IPS-18c (cell line): ENCODE measurements around the gene ADAP1.
"Not testable (repeated sequence)": the region's sequence is repeated elsewhere in the genome, so short reads cannot be mapped to it uniquely, and the experiment has no call there.

ENCODE experiments used
- H3K4me3 ChIP-seq: 2 replicates; pipeline ENCODE4 v1.7.0; 2013; ENCODE audit warnings: low read depth, mild to moderate bottlenecking, low read length, moderate library complexity; ENCODE audit not compliant: insufficient read depth
- H3K9me3 ChIP-seq: one replicate; pipeline ENCODE4 v1.6.1; 2013; ENCODE audit warnings: mild to moderate bottlenecking, low read length, moderate library complexity; ENCODE audit not compliant: control insufficient read depth, insufficient read depth

Gene ADAP1

GRCh38 chr7:952548-953441 is 1.7 kb downstream of the ADAP1 start:
- Histone ChIP-seq H3K9me3 (peaks cover 2% of the 10 kb centered on the region), H3K4me3 (0 out of 2 replicates have a peak overlapping the region, but pooled peaks have one; percentile 32)

DNA sequence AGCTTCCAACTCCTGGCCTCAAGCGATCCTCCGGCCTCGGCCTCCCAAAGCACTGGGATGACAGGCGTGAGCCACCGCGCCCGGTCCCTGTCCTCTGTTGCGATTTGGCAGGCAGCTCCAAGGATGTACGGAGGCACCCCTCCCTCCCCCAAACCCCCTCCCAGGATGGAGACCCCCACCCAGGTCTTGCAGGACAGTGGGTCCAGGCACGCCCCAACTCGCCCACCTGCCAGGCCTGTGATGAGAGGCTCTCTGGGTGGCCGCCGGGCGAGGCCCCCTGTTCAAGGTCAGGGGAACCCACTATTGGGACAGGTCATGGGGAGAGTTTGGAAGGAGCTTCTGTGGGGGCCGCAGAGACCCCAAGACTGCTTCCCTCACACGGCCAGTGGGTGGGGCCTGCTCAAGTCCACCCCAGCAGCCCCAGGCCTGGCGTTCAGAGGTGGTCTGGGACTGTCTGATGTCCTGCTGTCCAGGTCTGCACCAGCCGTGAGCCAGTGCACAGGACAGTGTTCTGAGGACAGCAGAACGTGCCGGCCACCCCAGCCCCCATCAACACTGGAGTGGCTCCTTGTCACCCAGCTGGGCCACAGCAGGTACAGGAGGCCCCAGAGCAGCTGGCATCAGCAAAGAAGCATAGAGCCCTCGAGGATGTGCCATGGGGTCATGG is 2.5 kb downstream of the ADAP1 start:
- Histone ChIP-seq H3K9me3 (peaks cover 2% of the 10 kb centered on the region), H3K4me3 (no peak overlapping the region)

DNA sequence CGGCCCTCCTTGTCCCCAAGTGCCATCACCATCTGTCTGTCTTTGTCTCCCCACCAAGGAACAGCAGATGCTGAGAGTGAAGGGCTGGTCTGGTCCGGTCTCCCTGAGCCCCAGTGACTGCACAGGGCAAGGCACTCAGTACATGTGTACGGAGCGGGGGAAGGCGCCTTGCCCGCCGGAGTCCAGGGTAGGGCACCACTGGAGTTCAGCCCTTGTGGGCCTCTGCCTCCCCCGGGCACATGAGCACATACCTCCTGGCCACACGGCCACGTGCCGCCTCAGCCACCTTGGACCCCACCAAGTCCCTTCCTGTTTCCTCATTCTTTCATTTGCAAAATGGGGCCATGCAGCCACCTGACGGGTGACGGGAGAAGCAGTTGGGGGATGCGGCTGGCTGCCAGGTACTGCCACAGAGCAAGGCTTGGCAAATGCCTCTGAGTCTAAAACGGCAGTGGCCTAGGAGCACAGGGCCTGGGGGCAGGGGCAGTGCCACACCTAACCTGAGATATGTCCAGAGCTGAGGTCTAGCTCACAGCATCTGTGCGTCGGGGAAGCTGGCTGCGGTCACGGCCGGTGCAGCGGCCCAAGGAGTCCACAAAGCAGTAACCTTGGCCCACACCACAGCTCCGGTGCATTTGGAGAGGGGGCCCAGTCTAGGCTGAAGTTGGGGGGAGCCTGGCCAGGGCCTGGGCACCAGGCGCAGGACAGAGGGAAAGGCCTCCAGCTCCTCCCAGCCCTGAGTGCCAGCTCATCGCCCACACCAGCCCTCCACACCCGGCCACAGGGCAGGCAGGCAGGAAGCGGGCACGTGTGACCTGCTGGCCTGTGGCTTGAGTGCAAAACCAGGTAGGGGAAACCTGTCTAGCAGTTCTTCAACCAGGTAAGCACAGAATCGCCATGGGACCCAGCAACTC is 5.2 kb downstream of the ADAP1 start:
- H3K9me3 ChIP-seq: peaks cover 2% of the 10 kb centered on the region
- no peak overlapping the region for H3K4me3 ChIP-seq

DNA sequence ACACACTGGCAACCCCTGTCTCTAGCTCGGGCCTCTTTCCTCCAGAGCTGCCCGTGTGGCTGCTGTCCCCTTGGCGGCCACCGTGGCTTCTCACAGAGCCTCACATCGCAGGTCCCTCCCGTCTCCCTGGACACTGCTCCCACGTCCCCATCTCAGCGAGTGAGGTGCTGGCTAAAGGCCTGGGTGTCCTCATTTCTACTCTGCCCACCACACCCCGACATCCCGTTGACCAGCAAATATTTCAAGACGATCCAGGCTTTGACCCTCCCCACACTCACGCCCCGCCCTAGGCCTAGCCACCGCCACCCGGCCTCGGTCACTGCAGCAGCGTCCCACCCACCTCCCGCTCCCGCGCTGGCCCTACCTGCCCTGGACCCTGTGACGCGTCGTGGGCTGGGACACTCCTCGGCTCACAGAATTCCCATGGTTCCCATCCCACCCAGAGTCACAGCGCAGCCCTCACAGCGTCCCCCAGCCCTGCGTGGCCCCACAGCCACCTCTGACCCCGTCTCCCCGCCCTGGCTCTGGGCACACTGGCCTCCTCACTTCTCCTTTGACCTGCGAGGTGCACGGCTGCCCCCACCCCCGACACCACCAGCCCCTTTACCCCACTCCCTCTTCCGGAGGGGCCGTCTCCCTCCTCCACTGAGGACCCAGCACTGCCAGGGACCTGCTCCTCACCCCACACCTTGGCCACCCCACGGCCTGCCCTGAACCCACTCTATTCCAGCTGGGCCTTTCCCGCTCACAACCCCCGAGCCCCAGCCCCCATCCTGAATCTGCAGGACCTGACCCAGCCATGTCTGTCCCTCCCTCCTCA is 6.9 kb downstream of the ADAP1 start:
- H3K4me3 ChIP-seq: no peak overlapping the region
- peaks cover 2% of the 10 kb centered on the region for H3K9me3 ChIP-seq

- Histone ChIP-seq H3K4me3 (no peak overlapping the region), H3K9me3 (peaks cover 2% of the 10 kb centered on the region)
Measured at GRCh38 chr7:946256-946996, 8.1 kb downstream of the ADAP1 start.

DNA sequence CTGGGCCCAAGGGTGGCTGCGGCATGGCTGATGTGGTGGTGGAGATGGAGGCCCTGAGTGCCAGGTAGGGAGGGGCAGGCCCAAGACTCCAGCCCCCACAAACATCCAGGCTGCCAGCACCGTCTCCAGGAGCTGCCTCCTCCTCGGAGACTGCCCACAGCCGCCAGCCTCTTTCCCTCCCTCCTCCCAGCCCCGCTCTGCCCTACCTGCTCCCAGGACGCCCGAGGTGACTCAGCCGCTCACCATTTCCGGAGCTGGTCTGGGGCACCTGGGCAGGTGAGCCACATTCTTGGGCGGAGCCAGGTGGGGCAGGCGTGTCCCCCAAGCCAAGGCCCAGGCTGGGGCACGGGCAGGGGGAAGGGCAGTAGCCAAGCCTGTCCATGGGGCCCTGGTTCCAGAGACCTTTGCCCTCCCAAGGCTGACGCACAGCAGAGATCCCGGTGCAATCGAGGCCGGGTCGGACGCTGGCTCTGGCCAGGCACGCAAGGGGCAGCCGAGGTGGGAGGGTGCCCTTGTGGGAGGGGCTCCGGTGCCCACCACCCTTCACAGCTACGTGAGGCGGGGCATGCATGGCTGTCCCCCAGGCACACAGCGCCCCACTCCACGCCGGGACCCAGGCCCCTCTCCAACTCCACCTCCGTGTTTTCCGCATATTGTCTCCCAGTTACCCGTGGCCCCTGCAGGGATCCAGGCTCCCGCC is 8.8 kb downstream of the ADAP1 start:
- Histone ChIP-seq H3K9me3 (peaks cover 2% of the 10 kb centered on the region), H3K4me3 (no peak overlapping the region)

- Histone ChIP-seq H3K9me3 (peaks cover 2% of the 10 kb centered on the region), H3K4me3 (no peak overlapping the region)
Measured at GRCh38 chr7:945147-945555, 9.3 kb downstream of the ADAP1 start.

DNA sequence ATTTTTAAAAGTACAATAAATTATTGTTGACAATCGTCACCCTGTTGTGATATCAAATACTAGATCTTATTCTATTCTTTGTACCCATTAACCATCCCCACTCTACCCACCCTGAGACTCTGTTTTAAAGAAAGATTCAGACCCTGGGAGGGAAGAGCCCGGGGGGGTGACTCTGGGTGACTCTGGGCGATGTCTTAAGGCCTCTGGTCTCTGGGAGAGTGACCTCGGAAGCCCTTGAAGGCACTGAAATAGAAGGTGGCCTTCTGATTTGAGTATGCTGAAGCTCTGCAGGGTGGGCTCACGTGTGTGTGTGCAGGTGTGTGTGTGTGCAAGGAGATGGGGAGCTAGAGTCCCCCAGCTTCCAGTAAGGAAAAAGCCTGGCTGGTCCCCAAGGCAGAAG is 9.7 kb downstream of the ADAP1 start:
- Histone ChIP-seq H3K9me3 (peaks cover 2% of the 10 kb centered on the region), H3K4me3 (no peak overlapping the region)

DNA sequence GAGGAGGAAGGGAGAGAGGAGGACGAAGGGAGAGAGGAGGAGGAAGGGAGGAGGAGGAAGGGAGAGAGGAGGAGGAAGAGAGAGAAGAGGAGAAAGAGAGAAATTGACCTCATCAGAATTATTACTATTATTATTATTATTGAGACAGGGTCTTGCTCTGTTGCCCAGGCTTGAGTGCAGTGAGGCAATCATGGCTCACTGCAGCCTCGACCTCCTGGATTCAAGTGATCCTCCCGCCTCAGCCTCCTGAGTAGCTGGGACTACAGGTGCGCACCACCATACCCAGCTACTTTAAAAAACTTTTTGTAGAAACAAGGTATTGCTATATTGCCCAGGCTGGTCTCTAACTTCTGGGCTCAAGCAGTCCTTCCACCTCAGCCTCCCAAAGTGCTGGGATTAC is 10.7 kb downstream of the ADAP1 start:
- H3K9me3 ChIP-seq, H3K4me3 ChIP-seq: not testable (repeated sequence)

DNA sequence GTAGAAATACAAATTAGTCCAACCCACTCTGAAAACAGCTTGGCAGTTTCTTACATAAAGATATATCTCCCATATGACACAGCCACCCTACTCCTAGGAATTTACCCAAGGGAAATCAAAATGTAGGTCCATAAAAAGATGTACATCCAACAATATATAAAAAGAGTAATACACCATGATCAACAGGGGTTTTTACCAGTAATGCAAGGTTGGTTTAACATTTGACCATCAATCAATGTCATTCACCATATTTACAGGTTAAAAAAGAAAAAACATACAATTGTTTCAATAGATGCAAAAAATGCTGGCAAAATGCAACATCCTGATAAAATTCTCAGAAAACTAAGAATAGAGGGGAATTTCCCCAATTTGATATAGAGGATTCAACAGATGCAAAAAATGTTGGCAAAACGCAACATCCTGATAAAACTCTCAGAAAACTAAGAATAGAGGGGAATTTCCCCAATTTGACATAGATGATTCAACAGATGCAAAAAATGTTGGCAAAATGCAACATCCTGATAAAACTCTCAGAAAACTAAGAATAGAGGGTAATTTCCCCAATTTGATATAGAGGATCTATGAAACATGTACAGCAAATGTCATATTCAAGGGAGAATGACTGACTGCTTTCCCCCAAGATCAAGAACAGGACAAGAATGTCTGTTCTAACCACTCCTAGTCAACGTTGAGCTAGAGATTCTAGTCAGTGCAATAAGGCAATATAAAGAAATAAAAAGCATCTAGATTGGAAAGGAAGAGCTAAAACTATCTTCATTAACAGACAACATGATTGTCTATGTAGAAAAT is 13.7 kb downstream of the ADAP1 start:
- no peaks in the 10 kb centered on the region for H3K9me3 ChIP-seq
- no peak overlapping the region for H3K4me3 ChIP-seq

- Histone ChIP-seq H3K9me3 (no peaks in the 10 kb centered on the region), H3K4me3 (no peak overlapping the region)
Measured at GRCh38 chr7:939843-940242, 14.6 kb downstream of the ADAP1 start.

DNA sequence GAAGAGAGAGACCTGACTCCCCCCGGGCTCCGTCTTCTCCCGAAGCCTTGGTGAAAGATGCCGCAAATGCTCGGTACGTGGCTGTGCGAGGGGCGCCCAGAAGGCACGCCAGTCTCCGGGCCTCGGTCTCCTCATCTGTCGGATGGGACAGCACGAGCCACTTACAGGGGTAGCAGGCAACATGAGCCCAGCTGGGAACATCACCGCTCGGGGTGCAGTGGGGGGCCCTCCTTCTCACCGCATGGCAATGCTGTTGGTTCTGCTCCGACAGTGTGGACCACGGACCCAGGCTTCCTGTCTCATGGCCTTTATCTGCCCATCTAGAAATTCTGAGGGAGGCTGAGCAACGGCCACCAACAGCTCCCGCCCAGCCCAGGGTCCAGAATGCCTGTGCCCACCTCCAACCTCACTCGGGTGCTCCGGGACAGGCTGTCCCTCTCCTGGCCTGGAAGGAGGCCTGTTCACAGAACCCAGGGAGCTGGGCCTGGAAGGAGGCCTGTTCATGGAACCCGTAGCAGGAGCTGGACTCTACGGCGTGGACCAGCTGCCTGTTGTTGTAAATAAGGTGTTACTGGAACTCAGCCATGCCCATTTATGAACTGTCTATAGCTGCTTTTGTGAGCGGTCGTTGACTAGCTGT is 15.8 kb downstream of the ADAP1 start:
- no peaks in the 10 kb centered on the region for H3K9me3 ChIP-seq
- no peak overlapping the region for H3K4me3 ChIP-seq

- no peak overlapping the region for H3K4me3 ChIP-seq
- no peaks in the 10 kb centered on the region for H3K9me3 ChIP-seq
Measured at GRCh38 chr7:937856-938484, 16.5 kb downstream of the ADAP1 start.

- H3K4me3 ChIP-seq: no peak overlapping the region
- H3K9me3 ChIP-seq: no peaks in the 10 kb centered on the region
Measured at GRCh38 chr7:936386-937054, 18.0 kb downstream of the ADAP1 start.
